ENCODE measurements around the gene H2BK1.

Gene H2BK1

GRCh38 chr7:151247611-151248345 is 37.5 kb upstream of the H2BK1 start:
- TF ChIP-seq CTCF (IDR thresholded peaks at IDR 0.05), result no peak
- DNase-seq, result peak in 1 of 2 donors; percentile 83
- Histone ChIP-seq H3K27ac (peak overlapping the region; percentile 95 to 98), H3K36me3 (peaks cover 0 to 3% (median 0%) of the 10 kb centered on the region in 3 donors), H3K4me3 (peak overlapping the region; percentile 71 to 73), H3K27me3 (no peaks in the 10 kb centered on the region), H3K9me3 (no peaks in the 10 kb centered on the region), H3K4me1 (peaks cover 6 to 82% (median 71%) of the 10 kb centered on the region in 4 donors)
- intact Hi-C loops (cut with DNase I; ENCODE audit: low total_unique reads), result loop anchor here (5.0 kb wide), 2 partner anchors 55 to 95 kb away; partner anchors contain the start of gene NUB1

GRCh38 chr7:151246851-151247580 is 36.7 kb upstream of the H2BK1 start:
- Histone ChIP-seq H3K4me3 (peak overlapping the region; percentile 71 to 73), H3K36me3 (peaks cover 0 to 11% (median 6%) of the 10 kb centered on the region in 3 donors), H3K9me3 (no peaks in the 10 kb centered on the region), H3K4me1 (peaks cover 6 to 74% (median 66%) of the 10 kb centered on the region in 4 donors), H3K27me3 (no peaks in the 10 kb centered on the region), H3K27ac (peak overlapping the region; percentile 95 to 98)
- no peak for TF ChIP-seq CTCF (IDR thresholded peaks at IDR 0.05)
- intact Hi-C loops (cut with DNase I; ENCODE audit: low total_unique reads), result loop anchor here (5.0 kb wide), 2 partner anchors 55 to 95 kb away; partner anchors contain the start of gene NUB1
- no peak for DNase-seq

GRCh38 chr7:151246102-151246850 is 36.0 kb upstream of the H2BK1 start:
- peak overlapping the region; percentile 71 to 73 for H3K4me3 ChIP-seq
- H3K27me3 ChIP-seq, result no peaks in the 10 kb centered on the region

GRCh38 chr7:151245360-151246101 is 35.2 kb upstream of the H2BK1 start:
- Histone ChIP-seq H3K4me3 (peak overlapping the region; percentile 71 to 73), H3K36me3 (peaks cover 0 to 26% (median 20%) of the 10 kb centered on the region in 3 donors), H3K27me3 (no peaks in the 10 kb centered on the region), H3K4me1 (peaks cover 5 to 64% (median 56%) of the 10 kb centered on the region in 4 donors), H3K9me3 (no peaks in the 10 kb centered on the region), H3K27ac (peak overlapping the region; percentile 95 to 98)
- no peak for DNase-seq
- TF ChIP-seq CTCF (IDR thresholded peaks at IDR 0.05), result peak; percentile 43 to 72
- intact Hi-C loops (cut with DNase I; ENCODE audit: low total_unique reads), result loop anchor here (5.0 kb wide), 2 partner anchors 57 to 97 kb away; partner anchors contain the start of gene NUB1

More at GRCh38 chr7:151246102-151246850, 36.0 kb upstream of the H2BK1 start:
- intact Hi-C loops (cut with DNase I; ENCODE audit: low total_unique reads), result loop anchor here (5.0 kb wide), 2 partner anchors 56 to 96 kb away; partner anchors contain the start of gene NUB1
- no peak for DNase-seq
- Histone ChIP-seq H3K36me3 (peaks cover 0 to 18% (median 13%) of the 10 kb centered on the region in 3 donors), H3K27ac (peak overlapping the region; percentile 95 to 98), H3K9me3 (no peaks in the 10 kb centered on the region), H3K4me1 (peaks cover 6 to 72% (median 64%) of the 10 kb centered on the region in 4 donors)
- TF ChIP-seq CTCF (IDR thresholded peaks at IDR 0.05), result no peak
